OCI-LY1 (cell line): ENCODE data around the gene SLC13A5.

Source experiments
- H2AFZ ChIP-seq: fragments of 200-600 bp; sonication (generic), shearing (Covaris generic); 2 replicates; pipeline ENCODE4 v1.6.0; 2014; ENCODE audit warnings: antibody characterized with exemption, mild to moderate bottlenecking, low read length
- H3F3A ChIP-seq: fragments of 200-600 bp; sonication (generic), shearing (Covaris generic); 2 replicates; pipeline ENCODE4 v1.6.0; 2014; ENCODE audit warnings: mild to moderate bottlenecking, antibody characterized with exemption, low read length, moderate library complexity; ENCODE audit not compliant: insufficient read depth
- H3K27ac ChIP-seq: fragments of 200-600 bp; sonication (generic); 2 replicates; pipeline ENCODE4 v1.5.1; 2014; ENCODE audit warnings: low read length, mixed run types, mild to moderate bottlenecking, low read depth; ENCODE audit not compliant: poor library complexity, severe bottlenecking
- H3K27me3 ChIP-seq: fragments of 200-600 bp; sonication (generic); 2 replicates; pipeline ENCODE4 v1.6.0; 2014; ENCODE audit warnings: antibody characterized with exemption, mild to moderate bottlenecking, low read length, moderate library complexity; ENCODE audit not compliant: insufficient read depth
- H3K36me3 ChIP-seq: fragments of 200-600 bp; sonication (generic); 2 replicates; pipeline ENCODE4 v1.6.1; 2014; ENCODE audit warnings: mild to moderate bottlenecking, antibody characterized with exemption, low read length, moderate library complexity, mixed read lengths; ENCODE audit not compliant: insufficient read depth
- H3K4me1 ChIP-seq: fragments of 200-600 bp; sonication (generic); 2 replicates; pipeline ENCODE4 v1.5.1; 2014; ENCODE audit warnings: mild to moderate bottlenecking, low read length, moderate library complexity; ENCODE audit not compliant: insufficient read depth, severe bottlenecking
- H3K4me2 ChIP-seq: fragments of 200-600 bp; sonication (generic), shearing (Covaris generic); 2 replicates; pipeline ENCODE4 v1.6.1; 2014; ENCODE audit warnings: low read length
- H3K4me3 ChIP-seq: fragments of 200-600 bp; sonication (generic); 2 replicates; pipeline ENCODE4 v1.5.1; 2014; ENCODE audit warnings: low read length, low read depth, mild to moderate bottlenecking, mixed read lengths; ENCODE audit not compliant: poor library complexity, severe bottlenecking
- H3K79me2 ChIP-seq: fragments of 200-600 bp; shearing (Covaris generic); 2 replicates; pipeline ENCODE4 v1.6.1; 2016; ENCODE audit warnings: mixed run types, low read length, mixed read lengths; ENCODE audit not compliant: insufficient read depth
- H3K9ac ChIP-seq: fragments of 200-600 bp; sonication (generic), shearing (Covaris generic); 2 replicates; pipeline ENCODE4 v1.6.1; 2014; ENCODE audit warnings: mild to moderate bottlenecking, low read length, mixed read lengths
- H3K9me2 ChIP-seq: fragments of 200-600 bp; sonication (generic), shearing (Covaris generic); 2 replicates; pipeline ENCODE4 v1.6.1; 2014; ENCODE audit warnings: low read depth, mild to moderate bottlenecking, low read length, mixed read lengths
- H3K9me3 ChIP-seq: fragments of 200-600 bp; shearing (Covaris generic); 2 replicates; pipeline ENCODE4 v1.6.1; 2014; ENCODE audit warnings: low read length, mixed read lengths
- H4K20me1 ChIP-seq: fragments of 200-600 bp; sonication (generic), shearing (Covaris generic); 2 replicates; pipeline ENCODE4 v1.6.0; 2016; ENCODE audit warnings: mild to moderate bottlenecking, low read length; ENCODE audit not compliant: insufficient read depth
- CTCF ChIP-seq: fragments of 200-600 bp; sonication (generic), shearing (Covaris generic); IDR thresholded peaks from 2 replicates; pipeline ENCODE4 v1.5.1; 2017; ENCODE audit warnings: mild to moderate bottlenecking, antibody characterized with exemption, low read length, moderate library complexity, mixed read lengths
- EZH2 ChIP-seq: fragments of 200-600 bp; sonication (generic), shearing (Covaris generic); IDR thresholded peaks from 2 replicates; pipeline ENCODE4 v1.8.0; 2017; ENCODE audit warnings: borderline replicate concordance, mixed run types, mild to moderate bottlenecking, antibody characterized with exemption, low read length, moderate library complexity, mixed read lengths

Gene SLC13A5

GRCh38 chr17:6712058-6712853, 913 bp downstream of the SLC13A5 start:
- Histone ChIP-seq H3K27ac (no peak overlapping the region), H3K4me2 (no peak overlapping the region), H3K9me2 (no peaks in the 10 kb centered on the region), H3K36me3 (no peaks in the 10 kb centered on the region), H3K9ac (no peak overlapping the region), H3K4me1 (no peaks in the 10 kb centered on the region), H3F3A (no peaks in the 10 kb centered on the region), H3K4me3 (no peak overlapping the region), H3K79me2 (no peaks in the 10 kb centered on the region), H3K9me3 (no peaks in the 10 kb centered on the region), H3K27me3 (no peaks in the 10 kb centered on the region), H4K20me1 (no peaks in the 10 kb centered on the region), H2AFZ (no peak overlapping the region)
- TF ChIP-seq EZH2 (no peak), CTCF (no peak)

GRCh38 chr17:6711681-6712057, 1.5 kb downstream of the SLC13A5 start:
- no peak overlapping the region for H2AFZ ChIP-seq
- no peaks in the 10 kb centered on the region for H3K79me2 ChIP-seq
- H3K36me3 ChIP-seq: no peaks in the 10 kb centered on the region
- no peaks in the 10 kb centered on the region for H3F3A ChIP-seq
- TF ChIP-seq EZH2 (no peak), CTCF (no peak)
- no peaks in the 10 kb centered on the region for H3K9me2 ChIP-seq
- no peak overlapping the region for H3K4me2 ChIP-seq
- H3K27ac ChIP-seq: no peak overlapping the region
- no peak overlapping the region for H3K9ac ChIP-seq
- H4K20me1 ChIP-seq: no peaks in the 10 kb centered on the region
- H3K4me1 ChIP-seq: no peaks in the 10 kb centered on the region
- H3K27me3 ChIP-seq: no peaks in the 10 kb centered on the region
- no peaks in the 10 kb centered on the region for H3K9me3 ChIP-seq
- H3K4me3 ChIP-seq: no peak overlapping the region

GRCh38 chr17:6711081-6711674, 2.0 kb downstream of the SLC13A5 start:
- Histone ChIP-seq H3K27me3 (no peaks in the 10 kb centered on the region), H3K4me1 (no peaks in the 10 kb centered on the region), H3K9me2 (no peaks in the 10 kb centered on the region), H3K9ac (no peak overlapping the region), H3K9me3 (no peaks in the 10 kb centered on the region), H3K27ac (no peak overlapping the region), H3F3A (no peaks in the 10 kb centered on the region), H3K36me3 (no peaks in the 10 kb centered on the region), H3K4me2 (no peak overlapping the region), H2AFZ (no peak overlapping the region), H4K20me1 (no peaks in the 10 kb centered on the region), H3K4me3 (no peak overlapping the region), H3K79me2 (no peaks in the 10 kb centered on the region)
- TF ChIP-seq EZH2 (no peak), CTCF (no peak)
